GM18508 (cell line): ENCODE measurements around the gene MDM2.

Experiments used
- ATAC-seq: cut with Tn5 transposase; IDR thresholded peaks from one replicate; pipeline ENCODE4 v1.9.1; 2021; ENCODE audit warnings: moderate number of reproducible peaks; ENCODE audit not compliant: insufficient read depth, unreplicated experiment

The MDM2 gene

DNA sequence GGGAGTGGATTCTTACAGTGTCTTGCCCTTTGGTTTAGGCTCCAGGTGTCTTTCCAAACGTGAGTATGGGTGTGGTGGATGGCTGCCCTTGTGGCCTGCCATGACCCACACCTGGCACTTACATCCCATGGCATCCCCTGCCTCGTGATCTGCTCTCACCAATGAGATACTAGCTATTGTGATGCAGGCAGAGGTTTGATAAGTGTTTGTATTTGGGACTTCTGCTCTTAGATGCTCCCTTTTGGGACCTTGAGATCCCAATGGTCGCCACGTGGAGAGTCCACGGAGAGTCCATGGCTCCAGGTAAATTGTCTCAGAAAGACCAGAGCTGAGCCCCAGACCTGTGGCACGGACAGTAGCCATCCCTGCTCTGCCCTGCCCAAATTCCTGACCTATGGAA lies 62.5 kb downstream of the MDM2 start:
- ATAC-seq, result no peak

GRCh38 chr12:68871396-68871795 lies 63.4 kb downstream of the MDM2 start:
- ATAC-seq, result no peak

GRCh38 chr12:68871921-68872320 lies 63.9 kb downstream of the MDM2 start:
- no peak for ATAC-seq

GRCh38 chr12:68873316-68873715 lies 65.3 kb downstream of the MDM2 start:
- ATAC-seq, result no peak

DNA sequence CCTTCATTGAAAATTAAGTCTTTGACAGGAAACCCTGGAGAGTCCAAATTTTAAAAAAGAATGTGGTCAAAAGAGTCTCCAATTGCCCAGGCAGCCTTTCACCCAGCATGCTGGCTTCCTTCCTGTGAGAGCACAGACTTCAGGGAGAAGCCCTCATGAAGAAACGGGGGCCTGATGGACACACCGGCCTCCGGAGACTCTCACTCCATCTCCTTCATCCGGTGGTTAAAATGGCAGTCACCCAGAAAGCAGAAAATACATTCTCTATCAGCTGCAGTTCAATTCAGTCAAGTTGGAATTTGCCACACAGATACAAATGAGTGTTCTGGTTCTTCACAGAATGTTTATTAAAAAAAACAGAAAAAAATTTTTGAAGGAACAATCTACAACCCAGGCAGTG lies 68.5 kb downstream of the MDM2 start:
- ATAC-seq, result no peak

DNA sequence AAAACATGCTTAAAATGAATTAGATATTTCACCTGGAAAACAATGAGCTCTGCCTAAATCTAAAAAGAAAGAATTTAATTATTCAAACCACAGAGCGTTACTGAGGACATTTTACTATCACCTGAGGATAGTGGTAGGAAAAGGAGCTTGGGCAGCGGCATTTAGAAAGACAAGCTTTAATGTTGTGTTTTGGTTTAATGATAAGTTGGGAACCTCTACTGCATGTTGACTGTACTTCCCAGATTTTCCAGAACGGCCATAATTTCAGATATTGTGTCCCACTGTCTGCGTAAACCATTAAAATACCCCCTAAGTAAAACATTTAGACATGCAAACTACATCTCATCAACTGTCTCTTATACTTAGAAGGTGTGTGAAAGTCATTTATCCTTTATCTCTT lies 69.6 kb downstream of the MDM2 start:
- ATAC-seq, result no peak

DNA sequence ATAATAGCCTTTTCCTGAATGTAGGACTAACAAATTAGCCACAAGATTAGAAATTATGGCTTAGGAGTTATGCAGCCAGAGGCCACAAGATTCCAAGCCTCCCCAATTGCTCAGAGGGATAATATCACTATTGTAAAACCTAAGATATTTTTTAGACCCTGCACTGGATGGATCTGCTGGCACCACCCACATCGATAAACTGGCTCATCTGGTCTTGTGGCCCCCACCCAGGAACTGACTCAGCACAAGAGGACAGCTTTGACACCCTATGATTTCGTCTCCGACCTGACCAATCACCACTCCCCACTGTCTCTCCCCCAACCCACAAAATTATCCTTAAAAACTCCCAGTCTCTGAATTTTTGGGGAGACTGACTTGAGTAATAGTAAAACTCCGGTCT lies 70.3 kb downstream of the MDM2 start:
- ATAC-seq, result no peak

GRCh38 chr12:68878846-68879245 lies 70.9 kb downstream of the MDM2 start:
- ATAC-seq, result no peak

DNA sequence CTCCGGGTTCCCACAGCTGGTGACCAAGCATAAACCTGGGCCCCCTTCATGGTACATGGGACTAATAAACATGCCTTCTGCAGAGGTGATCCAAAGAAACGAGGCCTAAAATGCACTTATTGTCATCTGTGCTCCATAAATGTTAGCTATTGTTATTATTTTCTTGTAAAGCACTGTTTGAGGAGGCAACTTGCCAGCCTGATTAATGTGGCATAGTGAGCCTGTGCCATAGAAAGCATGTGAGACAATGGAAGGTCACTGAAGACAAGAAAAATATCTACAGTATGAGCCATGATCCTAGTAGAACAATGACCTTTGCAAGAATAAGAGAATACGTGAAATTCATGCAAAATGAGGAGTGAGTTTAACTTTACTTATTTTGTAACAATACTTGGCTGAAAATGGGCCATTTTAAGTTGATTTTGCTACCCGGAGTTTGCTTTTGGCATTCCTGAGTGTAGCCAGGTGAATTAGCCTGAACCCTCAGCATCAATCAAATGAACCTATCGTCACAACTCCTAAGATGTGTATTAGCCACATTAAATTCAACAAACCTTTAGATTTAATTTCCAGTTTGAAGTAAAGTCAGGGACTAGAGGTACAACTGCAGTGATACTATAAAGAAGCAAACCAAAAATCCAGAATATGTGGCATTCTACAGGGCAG lies 72.8 kb downstream of the MDM2 start:
- no peak for ATAC-seq

DNA sequence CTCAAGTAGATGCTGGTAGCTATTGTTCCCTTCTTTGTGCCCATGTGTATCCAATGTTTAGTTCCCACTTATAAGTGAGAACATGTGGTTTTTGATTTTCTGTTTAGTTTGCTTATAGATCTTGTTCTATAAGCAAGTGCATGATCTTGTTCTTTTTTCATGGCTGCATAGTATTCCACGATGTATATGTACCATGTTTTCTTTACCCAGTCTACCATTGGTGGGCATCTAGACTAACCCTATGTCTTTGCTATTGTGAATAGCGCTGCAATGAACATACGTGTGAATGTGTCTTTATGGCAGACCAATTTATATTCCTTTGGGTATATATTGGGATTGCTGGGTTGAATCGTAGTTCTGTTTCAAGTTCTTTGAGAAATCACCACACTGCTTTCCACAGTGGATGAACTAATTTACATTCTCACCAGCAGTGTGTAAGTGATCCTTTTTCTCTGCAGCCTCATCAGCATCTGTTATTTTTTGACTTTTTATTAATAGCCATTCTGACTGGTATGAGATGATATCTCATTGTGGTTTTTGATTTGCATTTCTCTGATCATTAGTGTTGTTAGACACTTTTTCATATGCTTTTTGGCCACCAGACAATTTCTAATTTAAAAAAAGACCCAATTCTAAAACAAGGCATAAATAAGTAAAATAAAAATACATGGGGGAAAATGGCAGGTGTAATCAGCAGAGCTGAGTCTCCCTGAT lies 74.4 kb downstream of the MDM2 start:
- no peak for ATAC-seq

DNA sequence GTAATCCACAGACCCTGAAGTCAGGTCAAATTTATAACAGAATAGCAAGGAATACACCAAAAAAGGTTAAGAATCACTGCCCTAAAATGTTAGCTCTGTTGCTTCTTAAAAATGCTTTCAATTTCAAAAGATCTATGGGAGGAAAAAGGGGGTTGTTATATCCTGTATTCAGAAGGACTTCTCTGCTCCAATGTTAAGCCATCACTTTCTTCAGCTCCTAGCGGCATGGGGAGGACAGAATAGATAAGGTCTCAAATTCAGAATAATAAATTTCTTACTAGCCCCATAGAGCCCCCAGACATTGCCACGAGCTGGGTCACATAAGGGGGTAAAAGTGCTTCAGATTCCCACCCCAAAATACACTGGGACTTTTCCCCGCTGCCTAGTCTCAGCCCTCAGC lies 75.2 kb downstream of the MDM2 start:
- ATAC-seq, result no peak

- no peak for ATAC-seq
Observed at GRCh38 chr12:68884251-68884650, 76.3 kb downstream of the MDM2 start.

DNA sequence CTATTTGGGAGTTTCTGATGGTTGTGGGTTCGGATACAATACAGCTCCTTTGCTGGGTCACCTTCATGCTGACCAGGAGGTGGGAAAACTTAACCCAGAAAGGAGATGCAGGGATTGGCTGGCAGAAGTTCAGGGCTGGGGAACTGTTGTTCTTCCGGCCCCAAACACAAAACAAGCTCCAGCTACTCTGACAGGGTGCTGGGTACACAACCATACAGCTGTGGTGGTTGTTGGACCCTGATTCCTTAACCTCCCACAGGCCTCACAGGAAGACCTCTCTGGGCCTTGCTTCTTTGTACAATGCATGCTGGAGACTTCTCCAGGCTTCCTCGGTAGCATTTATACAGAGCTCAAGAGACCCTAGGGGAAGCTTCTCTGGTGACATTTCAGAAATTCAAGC lies 77.4 kb downstream of the MDM2 start:
- ATAC-seq, result no peak

DNA sequence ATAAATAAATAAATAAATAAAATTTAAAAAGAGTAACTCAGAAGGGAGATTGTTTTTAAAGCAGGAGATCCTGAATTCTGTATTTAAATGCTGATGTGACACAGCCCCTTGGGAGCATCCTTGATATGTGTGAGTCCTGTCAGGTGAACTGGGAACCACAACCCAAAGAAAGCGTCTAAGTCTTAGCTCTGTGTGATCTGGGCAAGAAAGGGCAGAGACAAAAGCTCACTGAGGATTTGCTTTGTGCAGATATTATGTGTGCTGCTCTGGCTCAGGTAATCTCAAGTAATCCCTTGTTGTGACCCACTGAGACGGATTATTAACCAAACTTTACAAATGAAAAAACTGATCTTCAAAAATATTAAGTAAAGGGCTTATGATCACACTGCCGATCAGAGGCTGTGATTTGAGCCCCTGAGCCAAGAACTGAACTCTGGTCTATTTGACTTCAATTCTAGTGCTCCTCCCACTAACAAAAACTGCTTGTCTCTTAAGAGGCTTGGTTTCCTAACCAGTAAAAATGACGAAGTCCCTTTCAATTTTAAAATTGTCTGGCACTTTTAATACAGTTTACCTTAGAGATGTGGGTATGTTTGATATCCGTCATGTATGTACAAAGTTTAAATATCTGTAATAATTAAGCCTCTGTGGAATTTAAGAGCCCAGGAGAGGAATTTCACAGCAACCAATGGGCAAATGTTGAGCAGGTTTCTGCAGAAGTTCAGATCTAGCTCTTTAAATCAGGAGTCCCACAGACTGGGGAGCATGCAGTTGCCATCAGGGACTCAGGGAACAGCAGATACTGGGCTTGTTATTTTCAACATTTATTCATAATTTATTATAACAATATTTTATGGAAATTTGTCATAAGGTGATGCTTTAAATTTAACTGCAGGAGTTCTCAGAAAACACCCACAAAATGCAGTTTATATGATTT lies 78.9 kb downstream of the MDM2 start:
- no peak for ATAC-seq

- no peak for ATAC-seq
Observed at GRCh38 chr12:68887641-68888040, 79.7 kb downstream of the MDM2 start.

DNA sequence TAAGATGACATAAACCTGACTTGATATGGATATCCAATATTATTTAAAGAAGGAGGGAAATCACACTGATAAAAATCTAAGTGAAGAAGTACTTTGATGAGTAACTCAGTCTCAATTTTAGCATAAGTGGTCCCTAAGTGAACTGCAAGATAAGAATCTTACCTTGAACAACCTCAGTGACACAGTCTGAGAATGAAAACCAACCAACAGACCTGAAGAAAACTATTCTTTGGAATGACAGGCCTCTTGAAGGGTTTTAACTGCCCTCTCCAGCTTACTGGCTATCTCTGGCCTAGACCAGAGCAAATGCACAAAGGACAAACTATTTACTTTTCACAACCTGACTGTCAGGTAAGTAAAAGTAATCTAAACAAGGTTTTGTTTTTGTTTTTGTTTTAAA lies 80.3 kb downstream of the MDM2 start:
- no peak for ATAC-seq

DNA sequence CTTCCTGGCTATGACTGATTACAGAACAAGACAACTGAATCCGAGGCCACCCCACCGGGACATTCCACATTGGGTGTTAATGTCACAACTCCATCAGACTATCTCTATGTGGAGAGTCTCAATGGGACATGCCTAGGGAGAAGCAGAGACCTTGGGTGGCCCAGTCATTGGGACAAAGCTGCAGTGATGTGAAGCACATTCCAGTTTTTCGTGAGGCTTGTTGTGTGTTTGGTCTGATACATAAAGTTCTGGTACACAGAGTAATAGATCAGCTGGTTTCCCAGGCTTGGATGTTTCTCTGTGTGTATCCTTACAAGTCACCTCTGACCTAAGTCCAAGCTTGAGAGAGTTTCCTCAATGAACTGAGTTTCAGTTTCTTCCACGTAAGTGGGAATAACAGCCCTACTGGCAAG lies 82.7 kb downstream of the MDM2 start:
- ATAC-seq, result no peak

DNA sequence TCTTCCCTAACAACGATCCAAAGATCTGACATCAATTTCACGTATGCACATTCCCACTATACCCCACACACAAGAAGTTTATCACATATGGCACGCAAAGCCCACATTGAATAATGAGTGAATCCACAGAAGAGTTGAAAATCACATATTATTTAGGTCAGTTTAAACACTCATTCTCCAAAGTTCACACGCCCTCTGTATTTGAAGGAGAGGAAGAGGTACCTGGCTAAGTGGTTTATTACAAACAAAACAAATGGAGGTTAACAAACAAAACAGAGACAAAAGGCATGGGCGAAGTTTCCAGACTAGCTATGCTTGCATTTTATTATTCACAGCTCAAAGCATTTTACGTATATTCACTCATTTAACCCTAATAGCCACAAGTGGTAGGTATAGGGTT lies 83.2 kb downstream of the MDM2 start:
- no peak for ATAC-seq

DNA sequence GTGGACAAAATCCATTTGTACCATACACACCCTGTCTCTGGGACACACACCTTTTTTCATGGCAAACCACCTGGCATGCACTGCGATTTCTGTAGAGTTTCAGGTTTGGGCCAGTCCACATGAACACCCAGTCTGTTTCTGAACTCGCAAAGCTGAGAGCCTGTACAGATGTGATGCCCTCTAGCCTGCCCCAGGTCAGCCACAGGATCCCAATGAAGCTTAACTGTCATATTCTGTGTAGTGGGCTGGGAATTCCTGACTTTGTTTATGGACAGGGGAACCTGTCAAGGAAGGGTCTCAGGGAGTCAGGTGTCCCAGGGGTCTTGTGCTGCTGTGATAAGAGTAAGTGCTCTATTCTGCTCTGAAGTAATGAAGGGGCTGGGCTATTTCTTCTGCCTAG lies 85.2 kb downstream of the MDM2 start:
- ATAC-seq, result no peak

- ATAC-seq, result no peak
Observed at GRCh38 chr12:68893741-68894140, 85.8 kb downstream of the MDM2 start.

DNA sequence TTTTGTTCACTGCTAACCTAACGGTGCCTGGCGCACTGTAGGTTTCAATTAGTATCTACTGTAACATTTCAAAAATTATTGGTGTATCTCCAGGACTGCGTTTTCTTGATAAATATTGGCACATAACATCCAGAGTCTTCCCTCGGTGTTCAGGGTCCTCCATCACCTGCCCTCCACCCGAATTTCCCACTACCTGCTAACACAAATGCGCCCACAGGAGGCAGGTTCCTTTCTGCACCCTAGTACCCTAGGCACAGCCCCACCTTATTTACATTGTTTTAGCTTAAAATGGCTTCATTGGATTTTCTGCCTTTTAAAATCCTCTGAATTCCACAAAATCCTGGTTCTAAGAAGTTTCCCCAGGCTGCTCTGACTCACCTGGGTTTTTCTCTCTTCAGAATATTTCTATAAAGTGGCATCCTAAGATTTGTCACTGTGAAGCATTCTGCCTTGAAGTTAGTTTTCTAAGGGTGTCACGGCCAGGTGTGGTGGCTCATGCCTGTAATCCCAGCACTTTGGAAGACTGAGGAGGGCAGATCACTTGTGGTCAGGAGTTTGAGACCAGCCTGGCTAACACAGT lies 86.4 kb downstream of the MDM2 start:
- no peak for ATAC-seq
